GM21825 (cell line): Measurements from ENCODE around the gene MED17.
"Not testable (repeated sequence)": the region's sequence is repeated elsewhere in the genome, so short reads cannot be mapped to it uniquely, and the experiment has no call there.

Experiments used
- ATAC-seq: cut with Tn5 transposase; IDR thresholded peaks from one replicate; pipeline ENCODE4 v1.9.1; 2021; ENCODE audit warnings: mild to moderate bottlenecking, moderate library complexity; ENCODE audit not compliant: unreplicated experiment

The MED17 gene, protein sequence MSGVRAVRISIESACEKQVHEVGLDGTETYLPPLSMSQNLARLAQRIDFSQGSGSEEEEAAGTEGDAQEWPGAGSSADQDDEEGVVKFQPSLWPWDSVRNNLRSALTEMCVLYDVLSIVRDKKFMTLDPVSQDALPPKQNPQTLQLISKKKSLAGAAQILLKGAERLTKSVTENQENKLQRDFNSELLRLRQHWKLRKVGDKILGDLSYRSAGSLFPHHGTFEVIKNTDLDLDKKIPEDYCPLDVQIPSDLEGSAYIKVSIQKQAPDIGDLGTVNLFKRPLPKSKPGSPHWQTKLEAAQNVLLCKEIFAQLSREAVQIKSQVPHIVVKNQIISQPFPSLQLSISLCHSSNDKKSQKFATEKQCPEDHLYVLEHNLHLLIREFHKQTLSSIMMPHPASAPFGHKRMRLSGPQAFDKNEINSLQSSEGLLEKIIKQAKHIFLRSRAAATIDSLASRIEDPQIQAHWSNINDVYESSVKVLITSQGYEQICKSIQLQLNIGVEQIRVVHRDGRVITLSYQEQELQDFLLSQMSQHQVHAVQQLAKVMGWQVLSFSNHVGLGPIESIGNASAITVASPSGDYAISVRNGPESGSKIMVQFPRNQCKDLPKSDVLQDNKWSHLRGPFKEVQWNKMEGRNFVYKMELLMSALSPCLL

DNA sequence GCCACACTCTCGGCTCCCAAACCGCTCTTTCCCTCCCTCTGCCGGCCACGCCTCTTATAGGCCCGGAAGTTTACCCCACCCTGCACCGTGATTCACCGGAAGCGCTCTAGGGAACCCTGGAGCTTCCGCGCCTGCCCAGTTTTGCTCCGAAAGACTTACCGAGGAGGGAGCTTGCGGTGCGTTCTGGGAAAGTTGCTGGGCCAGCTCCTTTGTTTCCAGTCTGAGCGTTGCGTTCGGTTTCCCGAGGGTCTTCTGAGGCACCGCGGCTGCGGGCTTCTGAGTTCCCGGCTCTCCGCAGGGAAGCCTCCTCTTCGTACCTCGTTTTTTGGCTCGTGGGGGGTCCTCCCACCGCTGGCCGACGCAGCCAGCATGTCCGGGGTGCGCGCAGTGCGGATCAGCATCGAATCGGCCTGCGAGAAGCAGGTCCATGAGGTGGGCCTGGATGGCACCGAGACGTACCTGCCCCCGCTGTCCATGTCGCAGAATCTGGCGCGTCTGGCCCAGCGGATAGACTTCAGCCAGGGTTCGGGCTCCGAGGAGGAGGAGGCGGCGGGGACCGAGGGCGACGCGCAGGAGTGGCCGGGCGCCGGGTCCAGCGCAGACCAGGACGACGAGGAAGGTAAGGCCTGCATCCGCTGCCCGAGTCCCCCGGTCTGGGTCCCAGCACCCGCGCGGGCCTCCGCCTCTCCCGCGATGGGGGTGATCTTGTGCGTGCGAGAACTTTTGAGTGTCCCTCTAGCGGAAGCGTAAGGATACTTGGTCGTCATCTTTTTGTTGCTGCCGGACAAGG lies at the start of gene MED17:
Gene MED17, plus strand, starts transcription at position 138 of the 790 bp plus-strand sequence. Its CDS starts 232 bp downstream, at position 370.
- ATAC-seq: peak; percentile 99

DNA sequence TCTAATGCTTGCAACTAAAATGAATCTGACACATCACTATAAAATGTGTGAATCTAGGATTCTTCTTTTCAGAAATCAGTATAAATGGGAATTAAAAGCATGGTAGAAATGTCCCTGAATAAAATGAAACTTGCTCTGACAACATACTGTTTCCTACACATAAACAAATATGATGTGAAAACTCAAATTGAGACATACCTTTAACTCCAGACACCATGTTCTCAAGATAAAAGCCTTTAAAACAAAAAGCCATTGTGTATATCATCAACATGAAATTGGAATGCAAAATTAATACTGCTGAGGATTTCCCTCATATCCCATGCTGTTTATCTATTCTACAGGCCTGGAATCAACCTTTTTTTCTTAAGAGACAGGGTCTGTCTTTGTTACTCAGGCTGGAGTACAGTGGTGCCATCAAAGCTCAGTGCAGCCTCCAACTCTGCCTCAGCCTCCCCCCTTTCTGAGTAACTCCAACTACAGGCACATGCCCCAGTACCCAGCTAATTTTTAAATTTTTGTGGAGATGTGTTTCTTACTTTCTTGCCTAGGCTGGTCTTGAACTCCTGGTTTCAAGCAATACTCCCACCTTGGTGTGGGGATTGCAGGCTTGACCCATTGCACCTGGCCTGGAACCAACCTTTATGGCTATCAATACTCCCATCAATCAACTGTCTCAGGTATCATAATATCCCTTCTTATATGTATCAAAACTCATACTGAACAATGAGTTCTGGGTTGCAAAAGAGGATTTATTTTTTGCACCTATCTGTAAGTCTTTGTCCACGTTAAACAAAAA lies 49.5 kb upstream of the MED17 start:
- no peak for ATAC-seq

DNA sequence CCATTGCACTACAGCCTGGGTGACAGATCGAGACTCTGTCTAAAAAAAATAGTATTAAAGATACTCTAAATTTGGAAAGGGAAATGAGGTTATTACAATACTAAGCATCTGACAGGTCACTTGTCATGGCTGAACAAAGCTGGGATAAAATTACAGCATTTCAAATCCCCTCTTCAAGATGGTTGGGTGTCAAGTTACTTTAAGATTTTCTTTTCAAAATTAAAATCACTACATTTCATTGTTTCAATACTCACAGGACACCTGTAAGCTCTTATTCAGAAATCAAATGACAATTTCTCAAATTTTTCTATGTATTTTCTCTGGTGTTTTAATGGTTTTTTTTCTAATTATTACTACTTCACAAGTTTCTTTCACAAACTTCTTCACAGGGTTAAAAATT lies 48.5 kb upstream of the MED17 start:
- no peak for ATAC-seq

DNA sequence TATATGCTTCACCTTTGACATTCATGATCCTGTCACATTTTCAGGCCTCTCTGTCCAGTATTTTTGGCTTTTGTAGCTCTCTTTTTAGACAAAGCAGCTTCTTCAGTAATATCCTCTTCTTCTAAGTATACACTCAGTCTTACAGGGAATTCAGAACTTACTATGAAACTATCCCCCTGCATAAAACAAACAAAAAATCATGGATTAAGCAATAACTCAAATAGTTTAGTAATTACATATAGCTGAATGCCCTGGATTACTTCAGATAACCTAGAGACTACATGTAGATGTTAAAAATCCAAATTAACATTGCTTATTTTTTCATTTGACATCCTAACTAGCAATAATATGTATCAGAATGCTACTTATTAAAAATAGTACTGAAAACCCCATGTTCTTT lies 48.0 kb upstream of the MED17 start:
- ATAC-seq: no peak

DNA sequence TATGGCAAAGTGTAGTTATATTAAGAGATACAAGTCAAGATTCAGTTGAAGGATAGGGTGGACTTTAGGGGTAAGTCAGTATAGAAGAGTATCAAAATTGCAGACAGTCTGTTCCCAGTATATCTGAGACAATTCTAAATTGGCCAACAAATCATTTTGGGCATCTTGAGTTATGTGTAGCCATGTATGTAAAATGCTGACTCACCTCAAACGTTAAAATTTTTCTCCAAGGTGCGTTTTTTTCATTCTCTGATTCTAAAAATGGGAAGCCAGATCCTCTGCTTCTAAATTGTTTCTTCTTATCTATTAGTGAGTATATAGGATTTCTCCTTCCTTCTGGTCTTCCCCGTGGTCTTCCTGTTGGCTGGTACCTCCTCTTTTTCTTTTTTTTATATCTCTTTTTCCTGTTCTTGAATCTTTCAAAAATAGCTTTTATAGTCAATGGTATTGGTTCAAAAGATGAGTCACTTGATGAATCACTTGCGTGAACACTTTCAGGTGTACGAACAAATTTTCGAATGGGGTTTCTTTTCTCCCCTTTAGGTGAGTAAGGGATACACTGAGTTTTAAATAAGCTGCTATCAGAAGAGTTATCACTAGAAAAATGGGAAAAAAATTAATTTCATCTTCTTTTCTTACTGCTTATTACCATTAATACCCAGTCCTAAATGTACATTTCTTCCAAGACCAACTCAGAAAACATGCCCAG lies 46.0 kb upstream of the MED17 start:
- ATAC-seq: no peak

DNA sequence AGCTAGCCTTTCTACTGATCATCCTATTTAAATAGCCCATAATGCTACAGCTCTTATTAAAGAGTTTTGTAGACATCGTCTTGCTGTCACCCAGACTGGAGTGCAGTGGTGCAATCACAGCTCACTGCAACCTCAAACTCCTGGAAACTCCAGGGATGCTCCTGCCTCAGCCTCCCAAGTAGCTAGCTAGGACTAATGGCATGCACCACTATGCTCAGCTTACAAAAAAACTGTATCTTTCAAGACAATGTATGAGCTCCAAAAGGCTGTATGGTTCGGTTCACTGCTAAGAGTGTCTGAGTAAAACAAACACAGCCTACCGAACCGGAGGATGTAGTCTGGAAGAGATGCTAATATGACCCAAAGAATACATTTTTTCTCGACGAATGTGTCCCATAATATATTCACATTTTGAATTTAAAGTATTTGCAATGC lies 45.4 kb upstream of the MED17 start:
- ATAC-seq: no peak

DNA sequence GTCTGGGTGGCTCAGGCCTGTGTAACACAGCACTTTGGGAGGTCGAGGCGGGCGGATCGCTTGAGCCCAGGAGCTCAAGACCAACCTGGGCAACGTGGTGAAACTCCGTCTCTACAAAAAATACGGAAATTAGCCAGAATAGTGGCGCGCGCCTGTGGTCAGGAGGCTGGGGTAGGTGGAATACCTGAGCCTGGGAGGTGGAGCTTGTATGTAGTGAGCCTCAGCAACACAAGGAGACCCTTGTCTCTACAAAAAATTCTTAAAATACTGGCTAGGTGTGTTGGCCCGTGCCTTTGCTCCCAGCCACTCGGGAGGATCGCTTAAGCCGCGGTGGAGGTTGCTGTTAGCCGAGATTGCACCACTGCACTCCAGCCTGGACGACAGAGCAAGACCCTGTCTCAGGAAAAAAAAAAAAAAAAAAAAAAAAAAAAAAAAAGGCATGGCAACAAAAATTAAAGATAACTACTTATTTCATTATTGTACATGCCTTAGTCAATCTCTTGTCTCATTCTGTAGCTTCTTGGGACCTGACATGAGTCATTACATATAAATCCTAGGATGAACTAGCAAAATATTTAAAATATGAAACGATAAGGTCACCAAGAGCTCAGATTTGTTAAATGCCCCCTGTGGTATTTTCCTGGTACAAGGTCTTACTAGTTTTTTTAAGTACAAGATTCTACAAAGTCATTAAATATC lies 43.9 kb upstream of the MED17 start:
- ATAC-seq: no peak

DNA sequence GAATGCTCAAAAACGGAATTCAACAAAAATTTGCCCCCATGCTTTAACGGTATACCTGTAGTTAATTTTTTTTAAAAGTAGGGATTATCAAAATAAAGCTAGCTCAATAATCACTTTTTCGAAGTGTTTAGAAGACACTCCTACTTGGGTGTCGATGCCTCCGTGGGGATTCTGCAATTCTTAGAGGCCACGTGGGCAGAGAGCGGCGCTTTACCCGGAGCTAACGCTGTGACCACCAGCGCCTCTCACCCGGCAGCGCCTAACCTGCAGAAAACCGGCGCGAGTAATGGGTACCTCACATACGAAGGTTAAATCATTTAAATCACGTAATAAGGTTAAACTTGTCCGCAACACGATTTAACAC lies 43.4 kb upstream of the MED17 start:
- ATAC-seq: peak; percentile 32

DNA sequence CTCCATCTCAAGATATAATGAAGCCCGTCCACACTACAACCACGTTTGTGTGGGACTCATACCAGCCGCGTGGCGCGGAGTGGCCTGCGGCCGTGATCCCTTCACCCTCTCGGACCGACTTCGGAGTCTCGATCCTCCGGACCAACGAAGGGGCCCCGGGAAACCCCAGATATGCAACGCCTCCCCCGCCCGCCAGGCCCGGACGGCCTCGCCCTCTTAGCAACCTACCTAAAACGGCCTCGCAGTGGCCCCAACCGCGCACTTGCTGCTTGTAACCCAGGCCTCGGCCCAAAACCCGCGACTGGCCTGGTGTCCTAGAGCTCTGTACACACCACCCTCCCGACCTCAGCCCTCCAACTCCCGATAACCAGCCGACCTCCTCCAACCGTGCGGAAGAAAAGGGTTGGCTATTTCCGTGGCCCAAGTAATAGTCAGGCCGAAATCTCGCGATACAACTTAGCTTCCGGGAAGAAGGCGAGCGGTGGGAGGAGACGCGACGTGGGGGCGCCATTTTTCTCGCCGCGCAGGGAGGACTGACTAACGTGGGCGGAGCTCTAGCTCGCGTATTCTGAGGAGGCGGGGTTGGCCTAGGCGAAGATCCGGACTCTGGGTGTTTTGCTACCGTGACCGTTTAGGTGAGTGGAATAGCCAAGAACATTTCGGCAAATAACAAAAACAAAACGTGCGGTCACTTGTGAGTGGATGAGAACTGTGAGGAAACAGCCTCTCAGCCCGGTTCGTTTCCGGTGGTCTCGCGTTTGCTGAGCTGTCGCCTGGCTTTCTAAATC lies 42.8 kb upstream of the MED17 start, which contains the start of the genes C11orf54 and TAF1D:
Gene C11orf54, plus strand, starts transcription at position 579 of the 788 bp plus-strand sequence. CDS start 5,722 bp downstream, outside the sequence.
Gene TAF1D, minus strand, starts transcription at position 402 of the 788 bp plus-strand sequence. CDS start 2,191 bp downstream, outside the sequence.
- peak; percentile 91 for ATAC-seq

DNA sequence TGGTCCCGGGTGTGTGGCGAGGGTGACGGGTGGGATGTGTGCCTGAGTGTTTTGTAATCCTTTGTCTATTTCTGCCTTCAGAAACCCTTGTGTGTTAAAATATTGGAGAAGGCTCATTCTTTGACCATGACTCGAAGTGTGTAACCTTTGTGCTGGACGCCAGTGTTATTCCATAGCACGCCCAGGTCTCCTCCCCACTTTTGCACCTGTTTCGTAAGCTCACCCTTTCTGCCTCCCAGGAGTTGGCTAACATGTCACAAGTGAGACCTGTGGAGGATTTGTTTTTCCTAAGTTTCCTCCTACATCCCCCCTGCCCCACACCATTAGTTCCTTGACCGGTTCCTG lies 42.2 kb upstream of the MED17 start:
- peak; percentile 12 for ATAC-seq

DNA sequence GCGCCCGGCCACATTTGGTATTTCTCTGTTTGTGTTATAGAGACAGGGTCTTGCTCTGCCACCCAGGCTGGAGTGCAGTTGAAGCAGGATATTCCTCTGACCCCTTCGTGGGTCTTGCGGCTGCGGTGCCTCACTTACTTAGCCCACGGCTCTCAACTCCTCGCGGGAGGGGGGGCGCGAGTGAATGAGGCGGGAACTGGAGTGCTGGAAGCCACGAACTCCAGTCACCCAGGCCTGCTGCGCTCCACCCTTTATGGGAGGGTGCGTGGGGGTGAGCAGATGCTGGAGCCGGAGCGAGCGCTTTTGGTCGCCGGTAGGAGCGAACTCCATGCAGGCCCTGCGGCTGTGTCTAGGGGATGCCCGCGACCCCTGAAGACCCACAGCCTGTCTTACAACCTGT lies 40.8 kb upstream of the MED17 start:
- ATAC-seq: no peak

DNA sequence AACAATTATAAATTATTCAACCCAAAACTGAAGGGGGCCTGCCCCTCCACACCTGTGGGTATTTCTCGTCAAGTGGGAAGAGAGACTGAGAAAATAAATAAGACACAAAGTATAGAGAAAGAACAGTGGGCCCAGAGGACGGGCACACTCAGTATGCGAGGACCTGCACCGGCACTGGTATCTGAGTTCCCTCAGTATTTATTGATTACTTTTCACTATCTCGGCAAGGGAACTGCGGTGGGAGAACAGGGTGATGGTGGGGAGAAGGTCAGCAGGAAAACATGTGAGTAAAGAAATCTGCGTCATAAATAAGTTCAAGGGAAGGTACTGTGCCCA lies 39.4 kb upstream of the MED17 start:
- no peak for ATAC-seq

DNA sequence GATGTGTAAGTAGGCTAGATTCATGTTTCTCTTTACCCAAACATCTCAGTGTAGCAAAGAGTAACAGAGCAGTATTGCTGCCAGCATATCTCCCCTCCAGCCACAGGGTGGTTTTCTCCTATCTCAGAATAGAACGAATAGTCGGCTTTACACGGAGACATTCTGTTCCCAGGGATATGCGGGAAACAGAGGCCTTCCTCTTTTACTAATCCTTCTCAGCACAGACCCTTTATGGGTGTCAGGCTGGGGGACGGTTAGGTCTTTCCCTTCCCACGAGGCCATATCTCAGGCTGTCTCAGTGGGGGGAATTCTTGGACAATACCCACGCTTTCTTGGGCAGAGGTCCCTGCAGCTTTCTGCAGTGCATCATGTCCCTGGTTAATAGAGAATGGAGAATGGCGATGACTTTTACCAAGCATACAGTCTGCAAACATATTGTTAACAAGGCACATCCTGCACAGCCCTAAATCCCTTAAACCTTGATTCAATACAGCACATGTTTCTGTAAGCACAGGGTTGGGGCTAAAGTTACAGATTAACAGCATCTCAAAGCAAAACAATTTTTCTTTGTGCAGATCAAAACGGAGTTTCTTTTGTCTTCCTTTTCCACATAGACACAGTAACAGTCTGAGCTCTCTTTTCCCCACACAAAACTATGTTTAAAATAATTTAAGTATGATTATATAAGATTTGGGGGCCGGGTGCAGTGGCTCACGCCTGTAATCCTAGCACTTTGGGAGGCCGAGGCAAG lies 38.9 kb upstream of the MED17 start:
- ATAC-seq: not testable (repeated sequence)

DNA sequence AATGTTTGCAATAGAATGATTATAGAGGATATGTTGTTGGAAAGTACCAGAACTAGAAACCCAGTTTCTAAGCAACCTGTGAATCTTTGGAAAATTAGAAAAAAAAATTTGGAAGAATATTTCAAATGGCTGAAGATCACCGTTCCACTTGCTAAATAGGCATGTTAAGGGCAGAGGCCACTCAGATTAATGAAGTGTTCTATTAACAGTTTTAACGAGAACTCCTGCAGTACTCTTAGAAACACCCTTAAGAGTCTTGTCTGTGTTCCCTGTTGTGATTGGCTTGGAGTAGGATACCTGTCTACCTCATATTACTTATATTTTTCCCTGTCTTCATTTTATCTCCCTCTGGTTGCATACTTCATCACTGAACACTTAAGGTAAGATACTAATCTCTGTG lies 38.0 kb upstream of the MED17 start:
- no peak for ATAC-seq

DNA sequence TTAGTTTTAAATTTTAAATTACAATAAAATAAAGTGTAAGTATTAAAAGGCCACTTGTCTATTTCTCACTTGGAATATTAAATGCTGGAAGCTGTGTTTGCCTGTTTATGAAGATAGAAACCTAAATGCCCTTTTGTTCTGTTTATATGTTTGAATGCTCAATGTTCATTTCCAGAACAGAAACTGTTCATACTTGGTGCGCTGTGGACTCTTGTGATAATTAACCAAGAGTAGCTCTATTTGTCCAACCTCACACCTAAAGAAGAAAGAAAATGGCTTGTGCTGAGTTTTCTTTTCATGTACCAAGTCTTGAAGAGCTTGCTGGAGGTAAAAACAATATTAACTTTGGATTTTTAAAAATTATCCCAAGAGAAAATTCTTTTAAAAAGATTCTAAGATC lies 37.0 kb upstream of the MED17 start:
- peak; percentile 87 for ATAC-seq

DNA sequence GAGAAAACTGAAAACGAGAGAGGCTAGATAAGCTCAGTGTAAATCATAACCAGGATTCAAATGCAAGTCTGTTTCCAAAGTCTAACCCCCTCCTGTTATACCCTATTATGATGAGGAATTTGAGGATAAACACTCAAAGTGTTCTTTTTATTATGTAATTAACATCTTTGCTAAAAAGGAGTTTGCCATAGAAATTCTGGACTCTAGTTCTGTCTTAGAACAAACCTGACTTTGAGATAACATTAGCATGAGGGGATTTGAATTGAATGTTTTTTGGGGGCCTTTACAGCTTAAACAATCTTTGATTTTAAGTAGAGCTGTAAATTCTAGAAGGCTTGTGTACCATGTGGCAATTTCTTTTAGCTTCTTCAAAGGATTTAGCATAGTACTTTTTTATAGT lies 33.1 kb upstream of the MED17 start:
- no peak for ATAC-seq

DNA sequence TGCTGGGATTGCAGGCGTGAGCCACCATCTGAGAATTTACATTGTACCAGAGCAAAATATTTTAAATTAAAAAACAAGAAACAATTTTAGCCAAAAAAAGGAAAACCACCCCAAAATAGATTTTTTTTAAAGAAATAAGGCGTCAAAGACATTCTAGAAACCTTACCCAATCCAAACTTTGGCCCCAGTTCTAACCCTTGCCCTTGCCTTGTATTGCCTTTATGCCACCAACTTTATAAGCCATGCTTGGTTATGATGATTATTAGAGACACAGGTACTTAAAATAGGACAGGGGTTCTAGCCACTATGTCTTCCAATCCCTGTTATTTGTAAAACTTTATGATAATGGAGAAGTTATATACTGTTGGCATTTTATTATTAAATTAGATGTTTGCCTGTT lies 30.8 kb upstream of the MED17 start:
- no peak for ATAC-seq

DNA sequence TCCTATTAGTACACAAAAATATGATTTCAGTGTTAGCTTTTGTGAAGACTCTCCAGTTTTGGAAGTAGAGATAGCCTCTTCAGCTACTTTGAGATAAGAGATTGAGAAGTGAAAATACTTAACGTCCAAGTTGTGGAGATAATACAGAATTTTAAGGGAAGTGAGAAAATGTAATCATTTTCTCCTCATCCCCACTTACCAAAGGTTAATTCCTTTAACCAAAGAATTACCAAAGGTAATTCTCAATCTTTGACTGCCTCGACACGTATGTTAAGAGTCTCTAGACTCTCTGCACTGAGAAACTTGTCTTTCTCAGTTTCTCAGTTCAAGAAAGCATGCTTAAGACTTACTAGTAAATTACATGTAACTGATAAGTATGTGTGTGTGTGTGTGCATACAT lies 27.3 kb upstream of the MED17 start:
- ATAC-seq: no peak
